SK-N-SH treated with all-trans-retinoic acid at 6 μM for 48 hours (cell line): Measurements from ENCODE around the gene SREBF1.
A peak's percentile ranks its signal among the peaks of the same experiment; 100 is the strongest.

Source experiments
- ATAC-seq: fragments of 200-7000 bp; cut with Tn5 transposase; 3 replicates; pipeline ENCODE4 v1.9.1; 2020; ENCODE audit warnings: mild to moderate bottlenecking, moderate library complexity
- ARNTL ChIP-seq: fragments of 450-650 bp; formaldehyde crosslinking; IDR thresholded peaks from 2 replicates; pipeline ENCODE4 v1.5.0; 2020; ENCODE audit warnings: low read depth, mild to moderate bottlenecking, moderate library complexity, borderline replicate concordance
- BACH2 ChIP-seq: fragments of 250-450 bp; sonication (Bioruptor Pico); IDR thresholded peaks from 2 replicates; pipeline ENCODE4 v1.9.0; 2021; ENCODE audit warnings: mild to moderate bottlenecking, borderline replicate concordance
- CREB5 ChIP-seq: fragments of 250-450 bp; sonication (Bioruptor Pico); IDR thresholded peaks from 2 replicates; pipeline ENCODE4 v1.5.1; 2020; ENCODE audit warnings: low read depth, mild to moderate bottlenecking, moderate library complexity
- CSDC2 ChIP-seq: fragments of 250-450 bp; sonication (Bioruptor Pico); IDR thresholded peaks from 2 replicates; pipeline ENCODE4 v1.5.0; 2020; ENCODE audit warnings: mild to moderate bottlenecking, moderate library complexity
- CSRNP3 ChIP-seq: fragments of 250-450 bp; sonication (Bioruptor Pico); IDR thresholded peaks from 2 replicates; pipeline ENCODE4 v1.5.1; 2021; ENCODE audit warnings: mild to moderate bottlenecking, moderate library complexity
- ESRRG ChIP-seq: fragments of 250-450 bp; sonication (Bioruptor Pico); IDR thresholded peaks from 2 replicates; pipeline ENCODE4 v1.6.1; 2021; ENCODE audit warnings: mild to moderate bottlenecking
- GLIS3 ChIP-seq: fragments of 250-450 bp; sonication (Bioruptor Pico); IDR thresholded peaks from 2 replicates; pipeline ENCODE4 v1.5.0; 2020; ENCODE audit warnings: mild to moderate bottlenecking, moderate library complexity
- ISL1 ChIP-seq: fragments of 250-450 bp; sonication (Bioruptor Pico); IDR thresholded peaks from 2 replicates; pipeline ENCODE4 v2.1.2; 2022; ENCODE audit warnings: mild to moderate bottlenecking, moderate library complexity
- OSR1 ChIP-seq: fragments of 250-450 bp; sonication (Bioruptor Pico); IDR thresholded peaks from 2 replicates; pipeline ENCODE4 v1.8.0; 2022; ENCODE audit warnings: moderate library complexity, mild to moderate bottlenecking, inconsistent platforms
- PATZ1 ChIP-seq: fragments of 250-450 bp; sonication (Bioruptor Pico); IDR thresholded peaks from 2 replicates; pipeline ENCODE4 v1.8.0; 2020; ENCODE audit warnings: mild to moderate bottlenecking, moderate library complexity, borderline replicate concordance
- POU6F1 ChIP-seq: fragments of 250-450 bp; sonication (Bioruptor Pico); IDR thresholded peaks from 2 replicates; pipeline ENCODE4 v1.8.0; 2021; ENCODE audit warnings: low read depth, mild to moderate bottlenecking, moderate library complexity, borderline replicate concordance
- PPARA ChIP-seq: fragments of 250-450 bp; sonication (Bioruptor Pico); IDR thresholded peaks from 2 replicates; pipeline ENCODE4 v1.5.0; 2020; ENCODE audit warnings: mild to moderate bottlenecking, borderline replicate concordance
- RARB ChIP-seq: fragments of 250-450 bp; sonication (Bioruptor Pico); IDR thresholded peaks from 2 replicates; pipeline ENCODE4 v1.8.0; 2021; ENCODE audit warnings: mild to moderate bottlenecking, moderate library complexity
- SNAI2 ChIP-seq: fragments of 250-450 bp; sonication (Bioruptor Pico); IDR thresholded peaks from 2 replicates; pipeline ENCODE4 v1.5.0; 2020; ENCODE audit warnings: mild to moderate bottlenecking, moderate library complexity
- TCF4 ChIP-seq: fragments of 250-450 bp; sonication (Bioruptor Pico); IDR thresholded peaks from 2 replicates; pipeline ENCODE4 v1.8.0; 2021; ENCODE audit warnings: mild to moderate bottlenecking, moderate library complexity, borderline replicate concordance
- TOX ChIP-seq: fragments of 250-450 bp; sonication (Bioruptor Pico); IDR thresholded peaks from 2 replicates; pipeline ENCODE4 v1.8.0; 2021; ENCODE audit warnings: mild to moderate bottlenecking, moderate library complexity, borderline replicate concordance
- ZC3H10 ChIP-seq: fragments of 250-450 bp; sonication (Bioruptor Pico); IDR thresholded peaks from 2 replicates; pipeline ENCODE4 v1.5.1; 2021; ENCODE audit warnings: mild to moderate bottlenecking, moderate library complexity
- ZFP3 ChIP-seq: fragments of 250-450 bp; sonication (Bioruptor Pico); IDR thresholded peaks from 2 replicates; pipeline ENCODE4 v1.5.0; 2020; ENCODE audit warnings: mild to moderate bottlenecking, moderate library complexity
- ZFP30 ChIP-seq: fragments of 450-650 bp; formaldehyde crosslinking; IDR thresholded peaks from 2 replicates; pipeline ENCODE4 v1.5.0; 2022; ENCODE audit warnings: mild to moderate bottlenecking, moderate library complexity
- ZNF565 ChIP-seq: fragments of 450-650 bp; formaldehyde crosslinking; conservative IDR thresholded peaks from 2 replicates; pipeline ENCODE4 v1.5.0; 2020; ENCODE audit warnings: low read depth, mild to moderate bottlenecking, moderate library complexity
- ZNF70 ChIP-seq: fragments of 450-650 bp; formaldehyde crosslinking; IDR thresholded peaks from 2 replicates; pipeline ENCODE4 v1.5.0; 2020; ENCODE audit warnings: mild to moderate bottlenecking, moderate library complexity
- ZNF8 ChIP-seq: fragments of 450-650 bp; formaldehyde crosslinking; IDR thresholded peaks from 2 replicates; pipeline ENCODE4 v1.5.0; 2020; ENCODE audit warnings: mild to moderate bottlenecking, moderate library complexity

SREBF1 gene

GRCh38 chr17:17859909-17860765, 23.4 kb upstream of the SREBF1 start:
- peak; percentile 91 for ATAC-seq
- TF ChIP-seq BACH2 (CRISPR knock-in tag): no peak
- TF ChIP-seq ZC3H10 (CRISPR knock-in tag): no peak
- no peak for TF ChIP-seq ZNF565 (CRISPR knock-in tag)
- no peak for TF ChIP-seq CSRNP3 (CRISPR knock-in tag)
- no peak for TF ChIP-seq ESRRG (CRISPR knock-in tag)
- no peak for TF ChIP-seq ZNF70 (CRISPR knock-in tag)
- no peak for TF ChIP-seq PPARA (CRISPR knock-in tag)
- no peak for TF ChIP-seq ZNF8 (CRISPR knock-in tag)
- no peak for TF ChIP-seq SNAI2 (CRISPR knock-in tag)
- TF ChIP-seq PATZ1: no peak
- TF ChIP-seq TCF4 (CRISPR knock-in tag): no peak
- no peak for TF ChIP-seq CSDC2

- ATAC-seq: no peak
- TF ChIP-seq ISL1 (no peak), ZFP3 (CRISPR knock-in tag) (no peak), GLIS3 (CRISPR knock-in tag) (no peak), CREB5 (CRISPR knock-in tag) (no peak), ESRRG (CRISPR knock-in tag) (no peak), TOX (CRISPR knock-in tag) (no peak), BACH2 (CRISPR knock-in tag) (no peak), ZNF70 (CRISPR knock-in tag) (no peak), CSDC2 (no peak), CSRNP3 (CRISPR knock-in tag) (no peak), RARB (CRISPR knock-in tag) (no peak), POU6F1 (no peak), OSR1 (CRISPR knock-in tag) (no peak), ZFP30 (CRISPR knock-in tag) (no peak), ARNTL (CRISPR knock-in tag) (no peak), ZNF8 (CRISPR knock-in tag) (no peak), SNAI2 (CRISPR knock-in tag) (no peak), ZC3H10 (CRISPR knock-in tag) (no peak), ZNF565 (CRISPR knock-in tag) (no peak)
These were observed 20.7 kb upstream of the SREBF1 start for GRCh38 chr17:17857496-17857895.

- ATAC-seq: no peak
- TF ChIP-seq ESRRG (CRISPR knock-in tag) (no peak), PPARA (CRISPR knock-in tag) (no peak), BACH2 (CRISPR knock-in tag) (no peak), GLIS3 (CRISPR knock-in tag) (no peak), CSRNP3 (CRISPR knock-in tag) (no peak), ZNF565 (CRISPR knock-in tag) (no peak), PATZ1 (no peak), OSR1 (CRISPR knock-in tag) (no peak), SNAI2 (CRISPR knock-in tag) (no peak), ZNF8 (CRISPR knock-in tag) (no peak), POU6F1 (no peak)
These were observed 19.6 kb upstream of the SREBF1 start for GRCh38 chr17:17856386-17856785.
